ENCODE measurements around the gene CHL1.

Gene CHL1

DNA sequence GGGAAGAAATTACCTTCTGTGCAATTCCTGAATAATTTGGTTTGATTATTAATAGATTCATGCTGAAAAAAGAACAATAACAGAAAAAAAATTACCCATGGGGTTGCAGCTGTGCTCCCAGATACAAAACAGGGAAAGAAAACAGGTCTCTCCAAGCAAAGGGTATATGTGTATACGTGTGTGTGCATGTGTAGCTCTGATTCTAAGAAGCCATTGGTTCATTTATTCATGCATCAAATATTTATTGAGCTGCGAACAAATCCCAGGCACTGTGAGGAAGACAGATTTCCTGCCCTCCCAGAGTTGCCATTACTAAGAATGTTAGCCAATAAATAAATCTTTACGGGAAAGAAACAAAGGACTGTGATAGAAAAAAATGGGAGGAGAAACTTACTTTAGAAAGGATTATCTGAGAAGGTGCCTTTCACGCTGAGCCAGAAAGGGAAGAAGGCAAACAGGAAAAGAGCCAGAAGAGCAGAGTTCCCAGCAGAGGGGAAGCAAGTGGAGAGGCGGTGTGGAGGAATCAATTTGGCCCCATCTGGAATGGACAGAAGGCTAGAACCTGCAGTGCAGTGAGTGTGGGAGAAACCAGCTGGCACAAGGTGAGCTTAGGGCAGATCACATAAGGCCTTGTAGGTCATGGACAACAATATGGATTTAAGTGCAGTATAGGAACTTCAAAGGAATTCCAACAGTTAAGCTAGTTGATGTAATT is 20.7 kb downstream of the CHL1 start:
- no peak overlapping the region for H3K4me3 ChIP-seq (ENCODE audit: low read length)
- TF ChIP-seq, protein P1, sequence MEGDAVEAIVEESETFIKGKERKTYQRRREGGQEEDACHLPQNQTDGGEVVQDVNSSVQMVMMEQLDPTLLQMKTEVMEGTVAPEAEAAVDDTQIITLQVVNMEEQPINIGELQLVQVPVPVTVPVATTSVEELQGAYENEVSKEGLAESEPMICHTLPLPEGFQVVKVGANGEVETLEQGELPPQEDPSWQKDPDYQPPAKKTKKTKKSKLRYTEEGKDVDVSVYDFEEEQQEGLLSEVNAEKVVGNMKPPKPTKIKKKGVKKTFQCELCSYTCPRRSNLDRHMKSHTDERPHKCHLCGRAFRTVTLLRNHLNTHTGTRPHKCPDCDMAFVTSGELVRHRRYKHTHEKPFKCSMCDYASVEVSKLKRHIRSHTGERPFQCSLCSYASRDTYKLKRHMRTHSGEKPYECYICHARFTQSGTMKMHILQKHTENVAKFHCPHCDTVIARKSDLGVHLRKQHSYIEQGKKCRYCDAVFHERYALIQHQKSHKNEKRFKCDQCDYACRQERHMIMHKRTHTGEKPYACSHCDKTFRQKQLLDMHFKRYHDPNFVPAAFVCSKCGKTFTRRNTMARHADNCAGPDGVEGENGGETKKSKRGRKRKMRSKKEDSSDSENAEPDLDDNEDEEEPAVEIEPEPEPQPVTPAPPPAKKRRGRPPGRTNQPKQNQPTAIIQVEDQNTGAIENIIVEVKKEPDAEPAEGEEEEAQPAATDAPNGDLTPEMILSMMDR (IDR thresholded peaks at IDR 0.05; ENCODE audit: insufficient read depth, low read depth, low read length, missing control alignments): no peak

DNA sequence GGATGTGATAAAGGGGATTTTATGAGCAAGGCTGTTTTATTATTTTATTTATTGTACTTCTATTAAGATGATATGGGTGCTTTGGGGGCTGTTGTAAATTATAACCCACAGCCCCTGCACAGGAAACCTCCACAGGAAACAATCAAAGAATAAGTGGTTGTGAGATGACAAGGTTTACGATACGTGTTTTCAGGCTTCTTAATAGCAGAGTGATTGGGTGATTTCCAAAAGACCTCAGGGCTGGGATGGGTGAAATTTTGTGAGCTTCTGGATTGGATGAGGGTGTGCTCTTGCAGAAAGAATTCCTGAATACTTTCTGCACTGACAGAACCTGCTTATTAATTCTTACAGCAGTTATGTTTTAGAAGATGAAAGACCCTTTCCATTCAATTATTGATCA is 21.4 kb downstream of the CHL1 start:
- TF ChIP-seq, protein P1 (IDR thresholded peaks at IDR 0.05; ENCODE audit: insufficient read depth, low read depth, low read length, missing control alignments): no peak
- H3K4me3 ChIP-seq (ENCODE audit: low read length): no peak overlapping the region
- no peak for DNase-seq (ENCODE audit: low read depth)

More for the DNA sequence above, 20.7 kb downstream of the CHL1 start:
- no peak for DNase-seq (ENCODE audit: low read depth)

DNA sequence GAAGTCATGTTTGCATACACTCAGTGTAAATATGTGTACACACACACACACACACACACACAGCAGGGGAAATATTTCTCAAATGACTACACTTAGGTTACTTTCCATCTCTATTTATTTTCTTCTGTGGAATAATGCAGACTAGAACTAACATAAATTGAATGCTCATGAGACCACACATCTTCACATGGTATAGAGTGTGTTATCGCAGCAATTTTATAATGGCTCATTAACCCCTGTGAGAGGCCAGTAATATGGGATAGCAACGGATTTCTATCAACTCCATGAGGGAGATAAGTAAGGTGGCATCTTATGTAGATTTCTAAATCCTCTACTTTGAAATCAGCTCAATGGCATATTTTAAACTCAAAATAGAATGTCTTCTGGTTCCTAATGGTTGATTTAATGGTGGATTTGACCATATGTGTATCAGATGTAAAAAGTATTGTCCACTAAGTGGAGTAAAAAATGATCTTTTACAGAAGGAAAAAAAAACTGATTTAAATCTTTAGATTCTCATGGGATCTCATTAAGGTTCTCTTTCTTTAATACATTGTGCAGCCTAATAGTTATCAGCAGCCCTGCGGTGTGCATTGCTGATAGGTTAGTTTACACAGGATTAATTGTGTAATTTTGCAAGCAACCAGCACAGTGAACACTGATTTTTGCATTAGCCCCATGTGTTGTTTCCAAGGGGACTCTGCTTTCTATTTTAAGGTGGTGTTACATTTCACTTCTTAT is 32.0 kb downstream of the CHL1 start:
- TF ChIP-seq, protein P1 (IDR thresholded peaks at IDR 0.05; ENCODE audit: insufficient read depth, low read depth, low read length, missing control alignments): no peak
- H3K4me3 ChIP-seq (ENCODE audit: low read length): no peak overlapping the region
- no peak for DNase-seq (ENCODE audit: low read depth)

DNA sequence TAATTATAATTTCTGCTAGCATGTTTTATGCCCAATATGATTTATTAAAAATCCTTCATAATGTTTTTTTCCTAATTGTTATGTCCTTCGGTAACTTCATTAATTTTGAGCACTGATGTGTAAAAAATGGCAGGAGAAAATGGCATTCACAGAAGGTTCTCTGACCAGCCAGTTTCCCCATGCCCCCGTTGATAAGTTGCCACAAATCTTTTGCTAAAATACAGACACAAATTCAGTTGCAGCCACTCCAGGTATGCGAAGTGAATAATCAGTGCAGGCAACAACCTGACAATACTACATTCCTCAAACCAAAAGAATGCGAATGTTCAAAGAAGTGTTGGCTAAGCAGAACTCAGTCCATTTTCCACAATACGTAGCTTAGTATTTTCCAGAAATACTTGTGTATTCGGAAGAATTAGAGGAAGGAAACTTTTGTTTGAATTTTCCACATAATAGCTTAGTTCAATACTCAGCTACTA is 32.7 kb downstream of the CHL1 start:
- peak; percentile 53 for DNase-seq (ENCODE audit: low read depth)
- TF ChIP-seq, protein P1 (IDR thresholded peaks at IDR 0.05; ENCODE audit: insufficient read depth, low read depth, low read length, missing control alignments): no peak
- no peak overlapping the region for H3K4me3 ChIP-seq (ENCODE audit: low read length)

DNA sequence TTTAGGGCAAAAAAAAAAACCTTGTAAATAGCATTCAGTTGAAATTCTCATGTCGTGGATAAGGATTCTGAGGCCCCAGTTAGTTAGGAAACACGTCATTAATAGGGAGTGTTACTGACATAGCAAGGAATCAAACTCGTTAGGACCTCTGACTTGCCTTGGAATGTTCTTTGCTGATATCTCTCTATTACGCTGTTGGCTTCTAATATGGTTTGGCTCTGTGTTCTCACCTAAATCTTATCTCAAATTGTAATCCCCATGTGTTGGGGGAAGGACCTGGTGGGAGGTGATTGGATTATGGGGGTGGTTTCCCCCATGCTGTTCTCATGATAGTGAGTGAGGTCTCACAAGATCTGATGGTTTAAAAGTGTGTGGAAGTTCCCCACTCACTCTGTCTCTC is 40.3 kb downstream of the CHL1 start:
- H3K4me3 ChIP-seq (ENCODE audit: low read length): no peak overlapping the region
- TF ChIP-seq, protein P1 (IDR thresholded peaks at IDR 0.05; ENCODE audit: insufficient read depth, low read depth, low read length, missing control alignments): no peak
- DNase-seq (ENCODE audit: low read depth): no peak

DNA sequence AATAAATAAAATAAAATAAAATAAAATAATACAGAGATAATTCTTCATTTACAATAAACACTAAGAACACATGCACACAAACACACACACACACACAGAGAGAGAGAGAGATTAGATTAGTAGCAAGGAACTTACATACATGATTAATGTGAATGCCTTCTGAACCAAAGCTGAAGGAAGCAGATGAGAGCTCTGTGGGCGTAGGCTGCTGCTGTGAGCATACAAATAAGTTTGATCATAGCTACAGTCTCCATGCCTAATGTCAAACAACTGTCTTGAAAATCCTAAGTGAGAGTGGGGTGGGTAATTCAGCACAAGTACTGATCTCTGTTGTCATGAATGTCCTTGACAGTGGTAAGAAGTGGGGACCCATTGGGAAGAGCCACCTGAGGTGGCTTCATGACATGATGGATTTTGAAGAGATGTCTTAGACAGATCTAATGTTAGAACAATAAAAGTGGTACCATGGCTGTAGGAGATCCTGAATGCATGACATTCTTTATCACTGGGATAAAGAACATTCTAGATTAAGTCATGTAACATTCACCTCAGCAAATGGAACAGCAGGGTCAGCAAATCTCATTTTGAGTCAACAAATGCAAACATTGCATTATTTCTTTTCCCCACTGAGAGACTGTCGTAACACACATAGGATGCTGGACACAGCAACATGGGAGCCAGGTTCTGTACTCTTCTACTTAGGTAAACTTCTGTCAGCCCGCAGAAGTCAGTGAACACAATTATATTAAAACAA is 46.2 kb downstream of the CHL1 start:
- no peak for DNase-seq (ENCODE audit: low read depth)
- no peak overlapping the region for H3K4me3 ChIP-seq (ENCODE audit: low read length)
- TF ChIP-seq, protein P1 (IDR thresholded peaks at IDR 0.05; ENCODE audit: insufficient read depth, low read depth, low read length, missing control alignments): no peak

Data from epithelial cell of esophagus (primary cell).